Lower leg skin (tissue), 4 donors: Measurements from ENCODE around the gene MDGA2. TPM values are rescaled to one million over a fixed set of nuclear protein-coding genes. Genes with fewer than 3 reads are reported as not detected.

ENCODE experiments used
- DNase-seq, 2 donors: peaks; one replicate each; pipeline ENCODE4 v3.0.0-alpha.2; 2019; ENCODE audit warnings: low spot score in 2 of 2
- H3K4me3 ChIP-seq: fragments of 200-600 bp; sonication (generic); 2 replicates; pipeline ENCODE4 v1.5.1; 2017; ENCODE audit warnings: mild to moderate bottlenecking, low read depth; ENCODE audit not compliant: poor library complexity, severe bottlenecking
- CTCF ChIP-seq, 3 donors: fragments of 450-650 bp; IDR thresholded peaks; one replicate each; pipeline ENCODE4 v1.5.1; 2016; ENCODE audit warnings: antibody characterized with exemption in 3 of 3, mild to moderate bottlenecking in 3 of 3, moderate library complexity in 2 of 3
- POLR2A ChIP-seq, 2 donors: fragments of 450-650 bp; IDR thresholded peaks; one replicate each; pipeline ENCODE4 v1.6.1; 2016 to 2017; ENCODE audit warnings: antibody characterized with exemption in 2 of 2, mild to moderate bottlenecking in 1 of 2, moderate library complexity in 1 of 2
- WGBS, 2 donors: methylation state at CpG; one replicate each; pipeline ENCODE4 v1.1.5; 2018; 5-methylcytosine and 5-hydroxymethylcytosine counted together
- intact Hi-C: fragments of 100-400 bp; cut with DNase I; formaldehyde crosslinking; loops from one replicate; pipeline ENCODE4 v1.15.0; 2023; ENCODE audit warnings: low total_unique reads
- total RNA-seq, 4 donors: library from RNA; depleted of rRNA; stranded (reverse); fragments of >200 nt; gene quantifications; one replicate each; pipeline ENCODE4 v1.1.0, GENCODE V29; 2016

Gene MDGA2
- under 1 TPM; 0.15 to 0.78 (median 0.24) TPM for total RNA-seq

GRCh38 chr14:47675466-47676314, at the start of gene MDGA2:
Gene MDGA2 (minus strand): TSS chr14:47675605.
- DNase-seq, result no peak
- peak within 1 kb of the TSS; percentile 24 for H3K4me3 ChIP-seq
- 0 to 1% methylated on average over 72 to 86 of the region's 90 CpGs for WGBS, 2 donors
- intact Hi-C loops, result no loop called here
- TF ChIP-seq POLR2A (IDR thresholded peaks at IDR 0.05), result no peak
- no peak for TF ChIP-seq CTCF (IDR thresholded peaks at IDR 0.05)

GRCh38 chr14:47722929-47723693, 47.7 kb upstream of the MDGA2 start:
- DNase-seq, result no peak
- 71 to 74% methylated on average over 2 of the region's 2 CpGs for WGBS, 2 donors
- TF ChIP-seq POLR2A (IDR thresholded peaks at IDR 0.05), result no peak
- TF ChIP-seq CTCF (IDR thresholded peaks at IDR 0.05), result no peak
- H3K4me3 ChIP-seq, result no peak overlapping the region
- intact Hi-C loops, result no loop called here

DNA sequence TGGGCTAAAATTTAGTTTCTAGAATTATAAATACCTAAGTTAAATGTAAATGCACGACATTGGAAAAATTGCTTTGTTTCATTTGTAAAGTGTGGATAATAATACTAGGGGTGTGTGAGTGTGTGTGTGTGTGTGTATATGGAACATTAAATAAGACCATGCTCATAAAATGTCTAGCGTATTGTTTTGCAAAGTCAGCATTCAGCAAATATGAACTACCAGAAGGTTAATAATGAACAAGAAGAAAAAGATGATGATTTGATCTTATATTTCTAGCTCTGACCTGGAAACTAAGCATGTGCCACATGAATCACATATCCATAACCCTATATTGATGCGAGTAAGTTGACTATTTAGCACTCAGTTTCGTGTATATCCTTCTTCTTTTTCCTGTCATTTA, 44.9 kb upstream of the MDGA2 start:
- TF ChIP-seq CTCF (IDR thresholded peaks at IDR 0.05), result no peak
- no peak for TF ChIP-seq POLR2A (IDR thresholded peaks at IDR 0.05)
- DNase-seq, result no peak
- no peak overlapping the region for H3K4me3 ChIP-seq
- intact Hi-C loops, result no loop called here
- 83 to 89% methylated on average over 4 of the region's 4 CpGs for WGBS, 2 donors

- WGBS, 2 donors, result 78 to 83% methylated on average over 3 of the region's 3 CpGs
- H3K4me3 ChIP-seq, result no peak overlapping the region
- intact Hi-C loops, result no loop called here
- DNase-seq, result no peak
- no peak for TF ChIP-seq CTCF (IDR thresholded peaks at IDR 0.05)
- no peak for TF ChIP-seq POLR2A (IDR thresholded peaks at IDR 0.05)
These were observed 39.9 kb upstream of the MDGA2 start for GRCh38 chr14:47715330-47715729.

GRCh38 chr14:47710581-47710980, 35.2 kb upstream of the MDGA2 start:
- TF ChIP-seq POLR2A (IDR thresholded peaks at IDR 0.05), result no peak
- no peak for TF ChIP-seq CTCF (IDR thresholded peaks at IDR 0.05)
- intact Hi-C loops, result no loop called here
- H3K4me3 ChIP-seq, result no peak overlapping the region
- 83 to 86% methylated on average over 2 of the region's 2 CpGs for WGBS, 2 donors
- DNase-seq, result no peak
